Measurements from ENCODE around the gene WNT8B. TPM values are rescaled to one million over a fixed set of nuclear protein-coding genes. Genes with fewer than 3 reads are reported as not detected.
A peak's percentile ranks its signal among the peaks of the same experiment; 100 is the strongest.

The WNT8B gene
- total and polyA plus RNA-seq, 2 experiments from 2014 or later = not detected

- no peaks in the 10 kb centered on the region; the same call in 1 of the 2 replicates for H3K27me3 ChIP-seq (replicated peaks; ENCODE audit: insufficient read depth)
- H3K4me1 ChIP-seq (ENCODE audit: insufficient read depth) = no peaks in the 10 kb centered on the region
- no peaks in the 10 kb centered on the region for H3K9me2 ChIP-seq (ENCODE audit: insufficient read depth)
- H3K27ac ChIP-seq = no peak overlapping the region
- H2AFZ ChIP-seq = no peak overlapping the region
- H4K20me1 ChIP-seq (ENCODE audit: insufficient read depth) = no peaks in the 10 kb centered on the region
- TF ChIP-seq EZH2 (IDR thresholded peaks at IDR 0.05; ENCODE audit: insufficient read depth, poor library complexity, severe bottlenecking) (no peak), EZH2phosphoT487 (IDR thresholded peaks at IDR 0.05; ENCODE audit: insufficient read depth, low read depth) (no peak)
- peak; percentile 88 for DNase-seq
- 23% methylated on average over 13 of the region's 13 CpGs for WGBS, 2 experiments (ENCODE audit: low coverage in 1 of 2, low lambda C conversion rate in 2 of 2, missing lambda C conversion rate in 2 of 2)
- in situ Hi-C loops (cut with MboI) = loop anchor here (5.0 kb wide), 1 partner anchor 91 kb away; no protein-coding TSS in a partner anchor
- H3K9me3 ChIP-seq (ENCODE audit: low read depth) = no peaks in the 10 kb centered on the region
- no peaks in the 10 kb centered on the region for H3K79me2 ChIP-seq (ENCODE audit: insufficient read depth)
- H3K4me3 ChIP-seq = no peak overlapping the region
- no peak overlapping the region for H3K9ac ChIP-seq
- H3K36me3 ChIP-seq (ENCODE audit: low read depth) = no peaks in the 10 kb centered on the region
- no peak overlapping the region for H3K4me2 ChIP-seq (ENCODE audit: unreplicated experiment)
- H3F3A ChIP-seq (ENCODE audit: insufficient read depth) = no peaks in the 10 kb centered on the region
These were observed 29.3 kb upstream of the WNT8B start for GRCh38 chr10:100433253-100434240.

- Histone ChIP-seq H3K79me2 (ENCODE audit: insufficient read depth) (no peaks in the 10 kb centered on the region), H3K4me2 (ENCODE audit: unreplicated experiment) (no peak overlapping the region), H3F3A (ENCODE audit: insufficient read depth) (no peaks in the 10 kb centered on the region), H2AFZ (no peak overlapping the region), H3K9ac (no peak overlapping the region), H3K27me3 (replicated peaks; ENCODE audit: insufficient read depth) (no peaks in the 10 kb centered on the region; the same call in 1 of the 2 replicates), H3K36me3 (ENCODE audit: low read depth) (no peaks in the 10 kb centered on the region), H3K9me3 (ENCODE audit: low read depth) (no peaks in the 10 kb centered on the region), H3K4me3 (no peak overlapping the region), H4K20me1 (ENCODE audit: insufficient read depth) (no peaks in the 10 kb centered on the region), H3K9me2 (ENCODE audit: insufficient read depth) (no peaks in the 10 kb centered on the region), H3K4me1 (ENCODE audit: insufficient read depth) (no peaks in the 10 kb centered on the region), H3K27ac (no peak overlapping the region)
- TF ChIP-seq EZH2phosphoT487 (IDR thresholded peaks at IDR 0.05; ENCODE audit: insufficient read depth, low read depth) = no peak
- DNase-seq = no peak
- in situ Hi-C loops (cut with MboI) = no loop called here
- 60 to 61% methylated on average over 3 of the region's 3 CpGs for WGBS, 2 experiments (ENCODE audit: low coverage in 1 of 2, low lambda C conversion rate in 2 of 2, missing lambda C conversion rate in 2 of 2)
These were observed 26.6 kb upstream of the WNT8B start for GRCh38 chr10:100436255-100436654.

- Histone ChIP-seq H3K4me2 (ENCODE audit: unreplicated experiment) (no peak overlapping the region), H3K9ac (no peak overlapping the region), H3K36me3 (ENCODE audit: low read depth) (no peaks in the 10 kb centered on the region), H3K27ac (no peak overlapping the region), H3F3A (ENCODE audit: insufficient read depth) (no peaks in the 10 kb centered on the region), H4K20me1 (ENCODE audit: insufficient read depth) (no peaks in the 10 kb centered on the region; the same call in 1 of the 2 replicates), H3K79me2 (ENCODE audit: insufficient read depth) (no peaks in the 10 kb centered on the region), H3K9me3 (ENCODE audit: low read depth) (no peaks in the 10 kb centered on the region), H3K9me2 (ENCODE audit: insufficient read depth) (no peaks in the 10 kb centered on the region), H3K4me3 (no peak overlapping the region), H3K4me1 (ENCODE audit: insufficient read depth) (no peaks in the 10 kb centered on the region), H2AFZ (no peak overlapping the region), H3K27me3 (replicated peaks; ENCODE audit: insufficient read depth) (peaks cover 2% of the 10 kb centered on the region)
- no peak for DNase-seq
- WGBS, 2 experiments (ENCODE audit: low coverage in 1 of 2, low lambda C conversion rate in 2 of 2, missing lambda C conversion rate in 2 of 2) = 82 to 85% methylated on average over 6 of the region's 6 CpGs
- in situ Hi-C loops (cut with MboI) = no loop called here
- TF ChIP-seq EZH2 (IDR thresholded peaks at IDR 0.05; ENCODE audit: insufficient read depth, poor library complexity, severe bottlenecking) (no peak), EZH2phosphoT487 (IDR thresholded peaks at IDR 0.05; ENCODE audit: insufficient read depth, low read depth) (no peak)
These were observed 24.0 kb upstream of the WNT8B start for GRCh38 chr10:100438674-100439315.

- Histone ChIP-seq H2AFZ (no peak overlapping the region), H3K9me2 (ENCODE audit: insufficient read depth) (no peaks in the 10 kb centered on the region), H3K27me3 (replicated peaks; ENCODE audit: insufficient read depth) (peaks cover 10% of the 10 kb centered on the region), H3K9me3 (ENCODE audit: low read depth) (no peaks in the 10 kb centered on the region), H3K4me3 (no peak overlapping the region), H4K20me1 (ENCODE audit: insufficient read depth) (no peaks in the 10 kb centered on the region; the same call in 1 of the 2 replicates), H3K4me1 (ENCODE audit: insufficient read depth) (no peaks in the 10 kb centered on the region), H3K27ac (no peak overlapping the region), H3F3A (ENCODE audit: insufficient read depth) (no peaks in the 10 kb centered on the region), H3K36me3 (ENCODE audit: low read depth) (no peaks in the 10 kb centered on the region), H3K4me2 (ENCODE audit: unreplicated experiment) (no peak overlapping the region), H3K9ac (no peak overlapping the region), H3K79me2 (ENCODE audit: insufficient read depth) (no peaks in the 10 kb centered on the region)
- no peak for DNase-seq
- in situ Hi-C loops (cut with MboI) = no loop called here
- WGBS, 2 experiments (ENCODE audit: low coverage in 1 of 2, low lambda C conversion rate in 2 of 2, missing lambda C conversion rate in 2 of 2) = 82 to 83% methylated on average over 3 of the region's 3 CpGs
- no peak for TF ChIP-seq EZH2 (IDR thresholded peaks at IDR 0.05; ENCODE audit: insufficient read depth, poor library complexity, severe bottlenecking)
- no peak for TF ChIP-seq EZH2phosphoT487 (IDR thresholded peaks at IDR 0.05; ENCODE audit: insufficient read depth, low read depth)
These were observed 20.3 kb upstream of the WNT8B start for GRCh38 chr10:100442548-100442947.
